Glutamatergic neuron (in vitro differentiated cells): ENCODE data around the gene NEGR1. TPM values are rescaled to one million over a fixed set of nuclear protein-coding genes. Genes with fewer than 3 reads are reported as not detected.

Experiments
- DNase-seq: peaks from one replicate; pipeline ENCODE4 v3.0.0; 2022
- H3K27ac Mint-ChIP-seq: one replicate; pipeline ENCODE4 v1.8.0; 2020; ENCODE audit warnings: mild to moderate bottlenecking, mixed read lengths, inconsistent platforms; ENCODE audit not compliant: unreplicated experiment
- H3K27me3 Mint-ChIP-seq: one replicate; pipeline ENCODE4 v1.8.0; 2020; ENCODE audit warnings: mild to moderate bottlenecking, moderate library complexity, mixed read lengths, inconsistent platforms; ENCODE audit not compliant: unreplicated experiment
- H3K36me3 Mint-ChIP-seq: one replicate; pipeline ENCODE4 v1.8.0; 2020; ENCODE audit warnings: mild to moderate bottlenecking, mixed read lengths, inconsistent platforms; ENCODE audit not compliant: unreplicated experiment
- H3K4me1 Mint-ChIP-seq: one replicate; pipeline ENCODE4 v1.8.0; 2020; ENCODE audit warnings: mild to moderate bottlenecking, low read depth, mixed read lengths, inconsistent platforms; ENCODE audit not compliant: unreplicated experiment
- H3K4me3 Mint-ChIP-seq: one replicate; pipeline ENCODE4 v1.8.0; 2020; ENCODE audit warnings: mild to moderate bottlenecking, mixed read lengths, inconsistent platforms; ENCODE audit not compliant: unreplicated experiment
- H3K9me3 Mint-ChIP-seq: one replicate; pipeline ENCODE4 v1.8.0; 2020; ENCODE audit warnings: mild to moderate bottlenecking, moderate library complexity, mixed read lengths, inconsistent platforms; ENCODE audit not compliant: unreplicated experiment
- total RNA-seq: library from RNA; stranded (reverse); fragmentation: NEBNext Ultra II Directional; extraction: Animal tissue kit (Norgen Biotek cat#: 25700); gene quantifications from one replicate; pipeline ENCODE4 v1.2.1, GENCODE V29; 2021; ENCODE audit not compliant: unreplicated experiment
- TF ChIP-seq, protein P1 (sequence below): fragments of 200-600 bp; sonication (generic); IDR thresholded peaks from one replicate; pipeline ENCODE4 v1.5.0; 2021; ENCODE audit not compliant: partially characterized antibody, unreplicated experiment

The NEGR1 gene
- total RNA-seq, 1 donor from 2014 or later, result 0.51 TPM

GRCh38 chr1:71743862-71744261 is 538.5 kb downstream of the NEGR1 start:
- no peaks in the 10 kb centered on the region for H3K27me3 Mint-ChIP-seq
- H3K4me1 Mint-ChIP-seq, result no peaks in the 10 kb centered on the region
- peaks cover 3% of the 10 kb centered on the region for H3K9me3 Mint-ChIP-seq
- H3K27ac Mint-ChIP-seq, result no peak overlapping the region
- H3K4me3 Mint-ChIP-seq, result no peak overlapping the region
- TF ChIP-seq, protein P1, sequence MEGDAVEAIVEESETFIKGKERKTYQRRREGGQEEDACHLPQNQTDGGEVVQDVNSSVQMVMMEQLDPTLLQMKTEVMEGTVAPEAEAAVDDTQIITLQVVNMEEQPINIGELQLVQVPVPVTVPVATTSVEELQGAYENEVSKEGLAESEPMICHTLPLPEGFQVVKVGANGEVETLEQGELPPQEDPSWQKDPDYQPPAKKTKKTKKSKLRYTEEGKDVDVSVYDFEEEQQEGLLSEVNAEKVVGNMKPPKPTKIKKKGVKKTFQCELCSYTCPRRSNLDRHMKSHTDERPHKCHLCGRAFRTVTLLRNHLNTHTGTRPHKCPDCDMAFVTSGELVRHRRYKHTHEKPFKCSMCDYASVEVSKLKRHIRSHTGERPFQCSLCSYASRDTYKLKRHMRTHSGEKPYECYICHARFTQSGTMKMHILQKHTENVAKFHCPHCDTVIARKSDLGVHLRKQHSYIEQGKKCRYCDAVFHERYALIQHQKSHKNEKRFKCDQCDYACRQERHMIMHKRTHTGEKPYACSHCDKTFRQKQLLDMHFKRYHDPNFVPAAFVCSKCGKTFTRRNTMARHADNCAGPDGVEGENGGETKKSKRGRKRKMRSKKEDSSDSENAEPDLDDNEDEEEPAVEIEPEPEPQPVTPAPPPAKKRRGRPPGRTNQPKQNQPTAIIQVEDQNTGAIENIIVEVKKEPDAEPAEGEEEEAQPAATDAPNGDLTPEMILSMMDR, result no peak
- no peak for DNase-seq
- H3K36me3 Mint-ChIP-seq, result no peaks in the 10 kb centered on the region

- peaks cover 7% of the 10 kb centered on the region for H3K4me1 Mint-ChIP-seq
- no peaks in the 10 kb centered on the region for H3K27me3 Mint-ChIP-seq
- H3K36me3 Mint-ChIP-seq, result no peaks in the 10 kb centered on the region
These were observed 543.4 kb downstream of the NEGR1 start for GRCh38 chr1:71738910-71739309.

GRCh38 chr1:71738256-71738655 is 544.1 kb downstream of the NEGR1 start:
- no peak overlapping the region for H3K4me3 Mint-ChIP-seq
- no peaks in the 10 kb centered on the region for H3K27me3 Mint-ChIP-seq
- peaks cover 3% of the 10 kb centered on the region for H3K9me3 Mint-ChIP-seq
- H3K27ac Mint-ChIP-seq, result peak overlapping the region; percentile 2
- H3K4me1 Mint-ChIP-seq, result peaks cover 7% of the 10 kb centered on the region
- TF ChIP-seq, protein P1, result no peak
- no peaks in the 10 kb centered on the region for H3K36me3 Mint-ChIP-seq
- DNase-seq, result peak; percentile 17

More at GRCh38 chr1:71738910-71739309, 543.4 kb downstream of the NEGR1 start:
- Mint-ChIP-seq H3K27ac (no peak overlapping the region), H3K9me3 (peaks cover 3% of the 10 kb centered on the region), H3K4me3 (no peak overlapping the region)
- TF ChIP-seq, protein P1, result no peak
- no peak for DNase-seq

DNA sequence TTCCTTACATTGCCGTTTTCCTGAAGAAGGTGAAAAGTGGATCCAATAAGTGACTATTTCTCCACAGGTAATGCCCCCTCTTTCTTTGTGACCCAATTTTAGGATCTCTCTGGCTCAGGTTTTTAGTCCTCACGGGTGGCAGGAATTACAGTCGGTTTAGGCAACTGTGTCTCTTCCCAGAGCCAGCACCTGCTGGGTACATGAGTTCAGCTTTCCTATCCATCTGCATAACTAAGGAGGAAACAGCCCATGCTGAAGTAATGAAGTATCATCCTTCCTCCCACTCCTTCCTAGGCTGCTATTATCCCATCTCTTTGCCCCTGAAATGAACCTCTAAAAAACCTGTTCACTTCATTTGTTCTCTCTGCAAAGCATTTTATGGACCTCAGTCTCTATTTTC is 544.6 kb downstream of the NEGR1 start:
- peaks cover 7% of the 10 kb centered on the region for H3K4me1 Mint-ChIP-seq
- H3K27ac Mint-ChIP-seq, result peak overlapping the region; percentile 2
- H3K27me3 Mint-ChIP-seq, result no peaks in the 10 kb centered on the region
- no peak overlapping the region for H3K4me3 Mint-ChIP-seq
- TF ChIP-seq, protein P1, result no peak
- no peaks in the 10 kb centered on the region for H3K36me3 Mint-ChIP-seq
- peaks cover 3% of the 10 kb centered on the region for H3K9me3 Mint-ChIP-seq
- no peak for DNase-seq

DNA sequence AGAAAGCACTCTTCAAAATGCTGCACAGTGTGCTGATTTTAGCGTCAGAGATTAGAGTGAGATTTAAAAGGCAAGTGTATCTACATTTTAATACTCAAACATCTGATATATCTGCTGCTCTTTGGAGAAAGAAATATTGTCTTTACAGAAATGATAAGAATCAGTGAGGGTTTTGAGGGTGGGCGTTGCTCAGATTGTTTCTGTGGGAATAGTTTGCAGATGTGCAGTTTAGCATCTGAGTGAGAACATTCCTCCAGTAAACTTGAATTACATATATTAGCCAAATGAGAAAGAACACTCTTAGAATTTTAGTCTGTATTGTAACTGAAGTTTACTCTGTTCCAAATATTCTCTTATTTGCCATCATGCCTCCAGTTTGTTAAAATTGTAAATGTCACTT is 549.2 kb downstream of the NEGR1 start:
- TF ChIP-seq, protein P1, result no peak
- Mint-ChIP-seq H3K4me1 (peaks cover 7% of the 10 kb centered on the region), H3K36me3 (no peaks in the 10 kb centered on the region)

More for the DNA sequence above, 549.2 kb downstream of the NEGR1 start:
- Mint-ChIP-seq H3K27me3 (no peaks in the 10 kb centered on the region), H3K4me3 (no peak overlapping the region), H3K27ac (no peak overlapping the region), H3K9me3 (no peaks in the 10 kb centered on the region)
- DNase-seq, result no peak
